Midbrain (tissue), 1 donor: ENCODE measurements around the gene RBMS3.
"Not testable (repeated sequence)": the region's sequence is repeated elsewhere in the genome, so short reads cannot be mapped to it uniquely, and the experiment has no call there.

Source experiments
- DNase-seq: peaks from one replicate; lab custom pipeline; 2025; lab: John Stamatoyannopoulos, UW

The RBMS3 gene

DNA sequence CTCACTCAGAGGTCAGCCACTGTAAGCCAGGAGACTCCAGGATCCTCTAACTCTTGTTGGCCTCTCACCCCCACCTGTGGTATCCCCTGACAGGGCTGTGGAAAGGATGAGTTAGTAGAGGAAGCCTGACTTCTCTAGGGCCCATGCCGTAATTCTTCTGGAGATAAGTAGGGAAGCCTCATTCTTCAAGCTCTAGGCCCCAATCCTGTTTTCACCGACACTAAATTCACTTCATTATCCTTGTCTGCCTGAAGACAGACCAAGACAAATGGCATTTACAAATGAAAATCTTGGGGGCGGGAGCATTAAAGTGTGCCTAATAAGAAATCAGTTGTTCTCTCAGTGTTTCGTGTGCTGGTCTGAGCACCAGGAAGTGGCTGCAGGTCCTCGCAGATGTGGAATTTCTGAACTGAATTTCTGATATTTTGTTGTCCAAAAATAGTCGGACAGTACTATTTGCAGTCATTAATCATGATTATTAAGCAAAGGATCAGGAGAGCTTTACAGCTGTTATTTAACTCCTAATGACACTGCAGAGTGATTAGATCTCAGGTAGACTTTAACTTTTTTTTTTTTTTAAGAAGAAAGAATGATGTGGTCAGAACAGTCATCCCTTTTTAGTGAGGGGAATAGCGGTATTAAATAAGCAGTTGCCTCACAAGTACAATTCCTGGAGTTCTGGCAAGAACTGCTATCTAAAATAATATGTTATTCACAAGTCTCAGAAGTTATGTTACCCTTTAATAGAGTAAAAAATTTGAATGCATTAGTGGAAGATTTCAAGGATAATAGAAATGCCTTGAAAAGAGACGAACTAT lies 58.4 kb downstream of the RBMS3 start:
- no peak for DNase-seq

DNA sequence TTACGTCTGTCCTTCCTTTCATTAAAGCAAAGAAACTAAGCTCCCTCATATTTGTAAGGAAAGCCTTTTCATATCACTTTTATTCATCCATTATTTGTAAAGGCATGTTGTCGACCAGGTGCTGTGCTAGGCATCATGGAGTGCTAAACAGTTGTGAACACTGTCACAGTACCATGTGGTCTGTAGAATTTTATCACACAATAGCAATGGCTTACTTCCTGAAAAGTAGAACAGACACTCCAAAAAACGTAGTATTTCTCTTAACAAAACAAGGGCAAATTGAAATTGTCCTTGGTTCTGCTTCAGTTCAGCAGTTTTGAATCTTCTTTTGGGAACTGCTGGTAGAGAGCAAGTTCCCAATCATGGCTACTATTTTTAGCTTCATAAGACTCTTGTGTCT lies 63.3 kb downstream of the RBMS3 start:
- DNase-seq: no peak

DNA sequence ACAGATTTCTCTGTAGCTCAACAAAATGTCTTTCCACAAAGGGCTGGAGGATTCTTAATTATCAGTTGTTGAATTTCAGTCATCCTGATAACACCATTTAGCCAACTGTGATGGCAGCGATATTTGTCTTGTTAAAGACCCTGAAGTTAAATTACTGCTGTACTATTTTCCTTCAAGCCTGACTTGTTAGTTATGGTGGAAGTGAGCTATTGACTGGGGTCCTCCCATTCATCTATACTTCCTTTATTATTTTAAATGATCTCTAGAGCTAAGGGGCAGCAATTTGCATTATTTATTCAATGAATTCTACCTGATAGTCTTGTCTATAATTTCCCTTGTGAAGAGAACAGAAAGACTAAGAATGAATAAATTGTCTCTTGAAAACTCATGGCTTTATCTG lies 64.1 kb downstream of the RBMS3 start:
- DNase-seq: no peak

DNA sequence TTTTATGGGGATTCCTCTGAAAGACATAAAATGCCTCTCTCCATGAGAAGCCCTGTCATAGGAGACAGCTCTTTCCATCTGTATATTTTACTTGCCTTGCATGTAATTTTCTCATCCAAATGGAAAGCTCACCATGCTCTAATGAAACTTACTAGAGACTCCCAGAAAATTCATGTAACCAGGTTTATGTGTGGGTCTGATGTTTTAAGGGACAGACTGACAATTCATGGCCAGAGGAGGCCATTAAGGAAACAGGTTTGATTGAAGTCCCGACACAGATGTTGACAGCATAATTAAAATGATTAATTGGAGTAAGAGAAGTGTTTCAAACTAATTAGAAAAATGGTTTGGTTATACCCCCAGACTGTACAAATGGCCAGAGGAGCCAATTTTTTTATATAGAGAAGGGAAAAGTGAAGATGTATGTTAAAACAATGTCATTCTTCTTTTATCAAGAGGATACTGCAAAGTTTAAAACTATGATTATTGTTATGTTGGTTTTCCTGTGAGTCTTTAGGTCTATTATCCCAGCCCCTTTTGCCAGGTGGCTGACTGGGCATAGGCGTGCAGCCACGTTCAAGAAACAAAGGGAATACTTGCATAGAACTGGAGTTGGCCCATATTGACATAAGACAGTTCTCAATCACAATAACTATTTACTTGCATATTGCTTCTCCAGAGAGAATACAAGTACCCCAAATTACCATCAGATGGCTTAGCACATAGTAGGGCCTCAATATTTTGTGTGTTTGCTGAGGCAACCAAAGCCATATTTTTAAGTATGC lies 64.8 kb downstream of the RBMS3 start:
- DNase-seq: no peak

DNA sequence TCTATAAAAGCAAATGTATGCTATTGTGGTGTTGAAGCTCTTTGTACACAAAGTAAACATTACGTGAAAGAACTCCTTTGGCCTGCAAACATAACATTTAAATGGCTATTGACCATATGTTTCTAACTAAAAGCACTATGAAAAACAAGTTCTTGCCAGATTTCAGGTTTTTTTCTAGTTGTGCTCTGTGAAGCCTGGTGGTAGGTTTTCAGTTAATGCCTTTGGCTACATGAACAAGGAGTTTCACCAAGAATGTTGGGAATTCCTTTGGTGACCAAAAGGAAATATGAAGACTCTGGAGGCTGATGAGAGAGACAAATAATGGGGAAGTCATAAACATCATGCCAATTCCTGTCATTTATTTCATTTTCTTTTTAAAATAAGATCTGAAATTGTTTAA lies 66.0 kb downstream of the RBMS3 start:
- DNase-seq: no peak

DNA sequence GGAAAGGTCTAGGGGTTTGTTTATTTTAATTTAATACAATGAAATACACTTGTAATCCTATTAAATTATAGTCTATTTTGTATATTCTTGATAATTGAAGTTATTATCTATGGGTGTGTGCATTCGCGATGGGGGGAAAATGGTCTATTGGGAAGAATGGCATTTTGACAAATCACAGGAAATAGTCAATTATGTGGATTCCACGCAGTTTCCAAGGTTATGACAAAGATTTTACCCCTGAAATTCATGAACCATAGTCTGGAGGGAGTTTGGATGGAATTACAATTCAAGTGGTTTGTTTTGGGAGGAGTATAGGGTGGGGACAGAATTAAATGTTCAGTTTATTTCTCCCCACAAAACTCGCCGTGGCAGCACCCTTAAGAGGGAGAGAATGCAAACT lies 66.5 kb downstream of the RBMS3 start:
- DNase-seq: no peak

DNA sequence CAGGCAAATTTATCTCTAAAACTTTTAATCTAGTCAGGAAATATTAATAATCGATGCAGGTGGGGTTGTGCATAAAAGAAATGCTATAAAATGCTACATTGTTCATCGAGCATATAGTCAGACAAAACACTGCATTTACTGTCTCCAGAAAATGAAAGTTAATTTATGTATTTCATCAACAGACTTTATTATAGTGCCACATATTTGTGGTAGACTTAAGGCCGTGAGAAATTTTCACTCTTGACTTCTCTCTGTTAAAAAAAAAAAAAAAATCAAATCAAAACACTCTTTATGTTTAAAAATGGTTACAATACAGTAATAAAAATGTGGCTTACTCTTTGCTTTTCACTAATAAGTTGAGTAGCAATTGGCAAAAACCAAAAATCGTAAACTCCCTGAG lies 67.4 kb downstream of the RBMS3 start:
- DNase-seq: no peak

DNA sequence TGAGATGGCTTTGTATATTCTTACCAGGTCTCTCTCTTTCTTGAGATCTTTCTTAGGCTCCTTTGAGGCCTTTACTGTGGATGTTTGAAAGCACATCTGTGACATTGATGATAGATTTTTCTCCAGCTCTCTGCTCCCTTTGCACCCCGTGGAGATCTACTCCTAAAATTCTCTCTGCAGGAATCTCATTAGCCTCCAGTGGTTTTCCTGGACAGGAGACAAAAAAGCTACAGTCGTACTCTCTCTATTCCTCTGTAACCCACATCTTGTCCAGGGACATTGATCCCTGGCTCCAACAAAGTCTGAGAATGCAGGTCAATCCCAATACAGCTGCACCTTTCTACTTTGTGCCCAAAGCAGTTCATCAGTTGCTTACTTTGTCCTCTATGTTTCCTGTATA lies 68.2 kb downstream of the RBMS3 start:
- no peak for DNase-seq

DNA sequence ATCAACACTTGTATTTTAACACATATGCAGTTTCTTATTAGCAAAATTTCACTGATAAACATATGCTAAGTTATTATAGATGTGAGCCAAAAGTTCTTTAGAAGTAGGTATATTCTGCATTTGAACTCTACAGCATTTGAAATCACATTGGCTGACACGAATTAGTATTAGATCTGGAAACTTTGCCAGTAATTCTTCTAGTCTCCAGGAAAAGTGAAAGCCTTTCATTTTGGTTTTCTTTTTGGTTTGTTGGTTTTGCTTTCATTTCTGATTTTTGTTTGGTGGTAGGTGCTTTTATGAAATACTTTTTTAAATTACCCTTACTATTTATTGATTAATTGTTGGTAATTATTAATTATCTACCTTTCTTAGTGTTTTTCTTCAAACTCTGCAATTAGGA lies 72.9 kb downstream of the RBMS3 start:
- no peak for DNase-seq

DNA sequence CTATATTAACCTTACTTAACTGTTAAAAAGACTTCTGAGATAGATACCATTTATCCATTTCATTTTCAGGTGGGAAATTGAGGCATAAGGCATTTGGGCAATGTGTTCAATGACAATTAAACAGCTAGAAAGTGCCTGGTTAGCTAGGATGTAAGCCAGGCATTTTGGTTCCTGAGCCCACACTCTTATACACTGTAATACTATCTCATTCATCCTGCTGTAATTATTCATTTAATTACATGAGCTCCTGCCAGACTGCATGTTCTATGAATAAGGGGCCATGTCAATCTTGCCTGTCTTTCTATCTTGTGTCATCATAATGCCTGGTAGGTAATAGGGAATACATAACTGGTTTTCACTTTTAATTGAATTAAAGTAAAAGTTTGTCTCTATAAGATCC lies 74.0 kb downstream of the RBMS3 start:
- DNase-seq: no peak

DNA sequence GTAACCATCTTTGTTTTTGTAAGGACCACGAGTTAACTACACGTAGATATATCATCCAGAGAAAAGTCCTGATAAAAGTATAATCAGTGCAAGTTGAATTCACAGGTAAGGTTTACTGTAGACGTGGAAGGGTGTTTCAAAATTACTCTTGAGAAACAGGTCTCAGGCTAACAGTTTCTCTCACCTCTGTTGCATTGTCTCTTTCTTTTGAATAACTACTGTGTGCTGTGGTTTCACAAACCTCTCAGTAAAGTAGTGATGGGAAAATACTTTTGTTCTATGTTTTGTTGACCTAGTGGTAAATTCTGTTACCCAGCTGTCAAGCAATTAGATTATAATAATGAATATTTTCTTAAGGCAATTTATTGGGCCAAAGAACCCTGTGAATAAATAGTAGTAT lies 75.2 kb downstream of the RBMS3 start:
- no peak for DNase-seq

DNA sequence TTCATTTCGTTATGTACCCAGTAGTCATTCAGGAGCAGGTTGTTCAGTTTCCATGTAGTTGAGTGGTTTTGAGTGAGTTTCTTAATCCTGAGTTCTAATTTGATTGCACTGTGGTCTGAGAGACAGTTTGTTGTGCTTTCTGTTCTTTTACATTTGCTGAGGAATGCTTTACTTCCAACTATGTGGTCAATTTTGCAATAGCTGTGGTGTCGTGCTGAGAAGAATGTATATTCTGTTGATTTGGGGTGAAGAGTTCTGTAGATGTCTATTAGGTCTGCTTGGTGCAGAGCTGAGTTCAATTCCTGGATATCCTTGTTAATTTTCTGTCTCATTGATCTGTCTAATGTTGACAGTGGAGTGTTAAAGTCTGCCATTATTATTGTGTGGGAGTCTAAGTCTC lies 79.4 kb downstream of the RBMS3 start:
- DNase-seq: not testable (repeated sequence)

DNA sequence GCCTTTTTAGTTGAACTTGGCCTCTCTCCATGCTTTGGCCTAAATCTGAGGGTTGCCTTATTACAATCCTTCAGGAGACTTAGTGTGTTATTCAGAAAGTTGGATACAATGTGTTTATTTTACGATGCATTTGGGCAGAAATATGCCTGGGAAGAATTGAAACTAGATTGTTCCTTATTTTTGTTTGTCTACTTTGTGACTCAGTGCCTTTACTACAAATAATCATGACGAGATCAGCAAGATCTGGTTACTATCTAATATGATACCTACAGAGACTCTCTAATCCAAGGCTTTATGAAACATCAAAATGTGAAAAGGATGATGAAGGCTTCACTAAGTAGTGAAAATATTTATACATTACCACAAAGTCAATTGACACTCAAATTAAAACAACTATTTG lies 82.2 kb downstream of the RBMS3 start:
- DNase-seq: no peak

DNA sequence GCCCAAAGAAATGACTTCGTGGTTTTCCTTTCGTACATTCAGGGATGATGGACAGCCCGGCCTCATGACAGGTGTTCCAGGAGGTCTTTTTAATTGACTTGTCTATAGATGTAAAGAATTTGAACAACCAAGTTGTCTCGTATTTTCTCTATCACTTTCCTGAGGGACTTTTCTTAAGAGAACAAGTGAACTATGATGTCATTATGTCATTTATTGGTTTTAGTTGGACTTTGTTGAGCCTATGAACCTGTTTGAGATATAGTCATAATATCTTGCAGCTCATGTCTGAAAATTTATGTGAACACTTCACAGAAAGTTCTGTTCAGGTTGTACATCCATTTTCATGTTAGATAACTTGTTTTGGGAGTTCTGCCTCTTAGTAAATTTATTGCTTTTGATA lies 89.2 kb downstream of the RBMS3 start:
- DNase-seq: no peak

DNA sequence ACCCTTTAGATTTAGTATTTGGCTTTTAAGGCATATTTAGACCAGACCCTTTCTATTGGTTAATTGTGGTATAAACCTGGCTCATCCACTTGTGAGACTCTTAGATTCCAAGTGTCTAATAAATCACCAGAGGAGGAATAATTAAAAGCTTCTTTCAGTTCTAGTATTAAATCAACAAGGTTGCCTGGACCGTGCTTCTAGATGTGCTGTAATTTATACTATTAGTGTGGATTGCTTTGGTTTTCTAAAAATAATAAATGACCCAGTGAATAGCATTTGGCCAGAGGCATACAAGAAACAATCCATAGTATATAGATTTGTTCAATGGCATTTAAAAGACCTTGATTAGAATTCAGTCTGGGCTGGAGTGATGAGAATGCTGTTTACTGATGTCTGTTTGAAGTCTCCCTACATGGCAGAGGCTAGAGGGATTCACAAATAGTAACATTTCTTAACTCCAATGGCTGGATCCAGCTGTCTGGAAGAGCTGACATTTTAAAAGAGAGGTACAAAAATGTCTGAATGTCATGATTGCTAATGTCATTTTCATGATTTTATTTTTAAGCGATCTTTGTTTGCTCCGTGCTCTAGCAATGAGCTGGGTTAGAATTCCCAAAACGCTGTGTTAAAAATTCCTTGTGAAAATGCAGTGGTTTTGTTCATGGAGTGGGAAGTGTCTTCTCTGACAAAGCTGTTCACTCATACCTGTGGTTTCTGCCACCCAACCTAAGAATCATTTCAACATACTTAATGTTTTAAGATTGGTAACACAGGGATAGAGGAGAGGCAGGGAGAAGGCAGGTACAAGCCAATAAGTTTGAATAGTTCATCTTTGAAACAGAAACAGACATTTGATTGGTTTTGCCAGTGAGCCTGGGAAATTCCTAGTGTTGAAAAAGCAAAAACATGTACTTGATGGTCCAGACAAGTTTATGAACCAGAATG lies 89.9 kb downstream of the RBMS3 start:
- no peak for DNase-seq

DNA sequence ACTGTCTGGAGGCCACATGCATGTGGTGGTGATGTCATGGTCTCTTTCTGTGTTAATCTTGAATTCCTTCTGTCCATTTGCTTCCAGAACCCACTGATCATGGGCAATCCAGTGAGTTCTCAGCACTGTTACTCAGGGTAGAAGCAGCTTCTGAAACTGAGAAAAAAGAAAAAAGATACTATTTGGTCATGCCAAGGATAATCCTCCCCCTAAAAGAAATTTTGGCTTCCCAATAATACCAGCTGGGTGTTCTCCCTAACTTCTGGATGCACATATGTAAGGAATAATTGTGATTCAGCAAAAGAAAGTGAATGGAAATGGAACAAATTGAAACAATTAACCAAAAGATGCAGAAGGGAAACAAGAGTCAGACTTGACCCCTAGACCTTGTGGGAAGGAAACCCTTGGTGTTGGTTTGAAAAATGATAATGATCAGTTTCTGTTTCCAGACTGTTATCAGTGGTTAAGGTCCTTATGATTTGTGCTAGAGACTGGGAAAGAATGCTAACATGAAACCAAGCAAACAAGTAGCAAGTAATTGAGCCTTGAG lies 92.3 kb downstream of the RBMS3 start:
- no peak for DNase-seq

DNA sequence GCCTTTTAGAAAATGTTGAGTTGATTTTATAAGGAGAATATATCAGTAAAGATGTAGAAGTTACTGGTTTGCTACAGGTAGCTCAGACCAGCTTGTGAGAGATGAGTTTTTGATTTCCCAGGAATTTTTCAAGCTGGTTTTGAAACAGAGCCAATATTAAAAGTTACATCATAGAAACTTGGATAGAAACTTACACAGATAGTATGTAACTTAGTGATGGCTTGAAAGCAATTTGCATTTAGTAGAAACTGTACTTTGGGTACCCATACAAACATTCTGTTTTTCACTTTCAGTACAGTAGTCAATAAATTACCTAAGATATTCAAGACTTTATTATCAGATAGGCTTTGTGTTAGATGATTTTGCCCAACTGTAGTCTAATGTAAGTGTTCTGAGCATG lies 93.4 kb downstream of the RBMS3 start:
- no peak for DNase-seq

DNA sequence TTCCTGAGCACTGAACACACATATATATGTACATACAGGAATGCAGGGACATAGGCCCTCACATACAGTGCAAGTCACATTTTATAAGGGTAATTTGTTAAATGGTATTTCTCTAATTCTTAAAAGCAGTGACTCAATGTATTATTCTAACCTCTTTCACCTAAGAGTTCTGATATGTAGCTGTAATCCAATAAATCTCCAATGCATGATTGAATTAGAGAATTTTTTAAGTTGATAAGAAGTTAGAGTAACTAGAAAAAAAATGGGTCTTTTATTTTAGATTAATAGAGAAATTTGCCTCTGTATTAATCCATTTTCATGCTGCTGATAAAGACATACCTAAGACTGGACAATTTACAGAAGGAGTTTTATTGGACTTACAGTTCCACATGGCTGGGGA lies 98.2 kb downstream of the RBMS3 start:
- DNase-seq: no peak

DNA sequence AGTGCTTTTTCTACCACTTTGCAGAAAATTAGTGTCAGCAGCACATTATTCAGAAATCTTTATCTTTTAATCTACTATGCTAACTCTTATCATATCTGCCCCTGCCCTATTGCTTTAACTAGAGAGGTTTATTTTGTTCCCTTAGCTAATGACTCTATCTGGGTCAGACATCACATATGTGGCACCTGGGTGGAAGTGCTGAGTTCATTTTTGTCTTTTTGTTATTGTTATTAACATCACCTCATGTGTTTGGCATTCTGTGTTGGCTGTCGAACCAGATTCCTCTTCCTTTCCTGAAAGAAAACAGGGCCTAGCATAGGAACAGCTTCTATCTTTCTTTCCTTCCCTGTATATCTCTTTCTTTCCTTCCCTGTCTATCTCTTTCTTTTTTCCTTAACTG lies 100.7 kb downstream of the RBMS3 start:
- no peak for DNase-seq

DNA sequence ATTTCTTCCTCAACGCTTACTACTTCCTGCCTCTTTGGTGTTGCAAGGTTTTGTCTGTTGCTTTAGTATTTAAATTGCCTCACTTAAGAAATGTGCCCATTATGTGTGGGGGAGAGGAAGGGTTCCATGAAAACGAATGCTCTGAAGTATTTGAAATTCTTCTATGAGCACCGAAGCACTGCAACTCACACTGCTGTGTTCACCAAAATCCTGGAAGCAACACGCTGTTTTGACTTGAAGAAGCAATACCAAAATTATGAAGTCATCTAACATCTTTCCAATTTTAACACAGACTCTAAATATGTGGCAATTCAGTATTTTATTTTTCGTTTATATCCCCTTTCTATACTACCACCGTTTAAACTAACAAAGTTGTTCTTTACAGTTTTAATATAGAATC lies 101.5 kb downstream of the RBMS3 start:
- DNase-seq: no peak

DNA sequence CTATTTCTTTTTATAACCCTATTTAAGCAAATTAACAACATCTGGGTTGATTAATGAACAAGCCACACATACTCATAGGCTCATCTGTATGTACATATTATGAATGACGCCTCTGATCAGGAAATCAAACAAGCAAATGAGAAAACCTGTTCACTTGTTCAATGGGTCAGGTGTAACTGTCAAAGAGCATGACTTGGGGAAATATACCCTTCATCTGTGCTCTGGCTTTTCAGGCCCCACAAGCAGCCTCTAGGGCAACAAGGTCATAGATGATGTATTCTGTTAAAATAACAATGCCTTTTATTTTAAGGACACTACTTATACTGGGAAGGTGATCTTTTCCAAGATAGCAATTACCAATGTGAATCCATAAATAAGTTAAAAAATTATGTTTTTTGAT lies 102.0 kb downstream of the RBMS3 start:
- no peak for DNase-seq

DNA sequence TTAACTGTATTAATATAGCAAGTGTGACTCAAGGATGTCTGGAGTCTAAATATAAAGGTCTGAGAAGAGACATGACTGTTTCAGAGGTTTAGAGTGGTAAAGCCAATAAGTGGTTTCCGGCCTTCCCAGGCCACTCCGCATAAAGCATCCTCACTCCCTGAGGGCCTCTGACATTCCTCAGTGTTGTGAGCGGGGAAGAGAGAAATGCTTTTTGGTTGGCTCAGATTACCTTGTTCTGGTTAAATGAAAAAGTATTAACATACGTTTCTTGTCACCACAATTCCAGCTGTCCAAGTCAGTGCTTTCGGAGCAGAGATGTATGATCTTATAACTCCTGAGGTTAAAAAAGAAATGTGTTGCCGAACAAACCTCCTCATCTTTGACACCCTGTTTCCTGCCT lies 103.8 kb downstream of the RBMS3 start:
- DNase-seq: no peak
